CD4-positive, alpha-beta T cell treated with Interleukin-15 for 4 hours (primary cell): Measurements from ENCODE around the gene AVPR1B.
"Not testable (repeated sequence)": the region's sequence is repeated elsewhere in the genome, so short reads cannot be mapped to it uniquely, and the experiment has no call there.

Experiments used
- DNase-seq: peaks from one replicate; pipeline ENCODE4 v3.0.0-alpha.2; 2020; ENCODE audit warnings: low spot score

The AVPR1B gene

GRCh38 chr1:206080026-206080820, 37.0 kb downstream of the AVPR1B start:
- DNase-seq: no peak

GRCh38 chr1:206079135-206079534, 38.1 kb downstream of the AVPR1B start:
- DNase-seq: no peak

GRCh38 chr1:206075786-206076755, 41.1 kb downstream of the AVPR1B start:
- DNase-seq: no peak

- DNase-seq: no peak
Observed at GRCh38 chr1:206074839-206075238, 42.3 kb downstream of the AVPR1B start.

- DNase-seq: no peak
Observed at GRCh38 chr1:206070627-206071304, 46.4 kb downstream of the AVPR1B start.

- DNase-seq: no peak
Observed at GRCh38 chr1:206068314-206068713, 48.9 kb downstream of the AVPR1B start.

GRCh38 chr1:206067486-206068227, 49.5 kb downstream of the AVPR1B start:
- DNase-seq: no peak

GRCh38 chr1:206066479-206067171, 50.6 kb downstream of the AVPR1B start:
- DNase-seq: no peak

- DNase-seq: no peak
Observed at GRCh38 chr1:206065547-206066145, 51.5 kb downstream of the AVPR1B start.

- not testable (repeated sequence) for DNase-seq
Observed at GRCh38 chr1:206064501-206064900, 52.7 kb downstream of the AVPR1B start.

- DNase-seq: not testable (repeated sequence)
Observed at GRCh38 chr1:206064001-206064400, 53.2 kb downstream of the AVPR1B start.

- DNase-seq: no peak
Observed at GRCh38 chr1:206062464-206062863, 54.7 kb downstream of the AVPR1B start.

- DNase-seq: no peak
Observed at GRCh38 chr1:206060844-206061243, 56.3 kb downstream of the AVPR1B start.
